GM21447 (cell line): Measurements from ENCODE around the gene MRPS6.

ENCODE experiments used
- ATAC-seq: cut with Tn5 transposase; IDR thresholded peaks from one replicate; pipeline ENCODE4 v1.9.1; 2021; ENCODE audit not compliant: unreplicated experiment

Gene MRPS6

GRCh38 chr21:34131586-34131985, 58.2 kb downstream of the MRPS6 start:
- ATAC-seq: no peak

GRCh38 chr21:34132202-34132601, 58.8 kb downstream of the MRPS6 start:
- ATAC-seq: no peak

GRCh38 chr21:34132926-34133325, 59.5 kb downstream of the MRPS6 start:
- ATAC-seq: no peak

- no peak for ATAC-seq
Measured at GRCh38 chr21:34133392-34133791, 60.0 kb downstream of the MRPS6 start.

GRCh38 chr21:34133802-34134201, 60.4 kb downstream of the MRPS6 start:
- ATAC-seq: no peak

- ATAC-seq: no peak
Measured at GRCh38 chr21:34135330-34135729, 62.0 kb downstream of the MRPS6 start.

- ATAC-seq: no peak
Measured at GRCh38 chr21:34141373-34141772, 68.0 kb downstream of the MRPS6 start.

GRCh38 chr21:34143685-34144182, 70.4 kb downstream of the MRPS6 start:
- ATAC-seq: no peak

GRCh38 chr21:34144224-34144623, 70.8 kb downstream of the MRPS6 start:
- ATAC-seq: no peak

GRCh38 chr21:34147792-34148418, 74.5 kb downstream of the MRPS6 start:
- no peak for ATAC-seq

GRCh38 chr21:34148419-34148804, 75.0 kb downstream of the MRPS6 start:
- ATAC-seq: no peak

GRCh38 chr21:34148826-34149558, 75.6 kb downstream of the MRPS6 start:
- no peak for ATAC-seq

GRCh38 chr21:34152500-34152899, 79.1 kb downstream of the MRPS6 start:
- ATAC-seq: no peak

- ATAC-seq: no peak
Measured at GRCh38 chr21:34154878-34155277, 81.5 kb downstream of the MRPS6 start.

- no peak for ATAC-seq
Measured at GRCh38 chr21:34156957-34157356, 83.6 kb downstream of the MRPS6 start.

GRCh38 chr21:34157521-34157920, 84.1 kb downstream of the MRPS6 start:
- no peak for ATAC-seq

GRCh38 chr21:34158866-34159835, 85.8 kb downstream of the MRPS6 start:
- ATAC-seq: no peak

- no peak for ATAC-seq
Measured at GRCh38 chr21:34166468-34166867, 93.1 kb downstream of the MRPS6 start.

GRCh38 chr21:34170886-34171285, 97.5 kb downstream of the MRPS6 start:
- no peak for ATAC-seq

- no peak for ATAC-seq
Measured at GRCh38 chr21:34174470-34174869, 101.1 kb downstream of the MRPS6 start.

- no peak for ATAC-seq
Measured at GRCh38 chr21:34176448-34176847, 103.1 kb downstream of the MRPS6 start.
